SK-N-MC (cell line): ENCODE results near the gene ABTB2.

Experiments used
- EZH2 ChIP-seq: fragments of 200-600 bp; sonication (generic); IDR thresholded peaks from one replicate; pipeline ENCODE4 v1.6.1; 2017; ENCODE audit warnings: antibody characterized with exemption
- FOXP2 ChIP-seq: optimal IDR thresholded peaks from 2 replicates; pipeline ENCODE3; 2011; ENCODE audit warnings: mild to moderate bottlenecking, moderate library complexity; ENCODE audit not compliant: insufficient read depth; ENCODE audit errors: extremely low read length, control extremely low read depth

DNA sequence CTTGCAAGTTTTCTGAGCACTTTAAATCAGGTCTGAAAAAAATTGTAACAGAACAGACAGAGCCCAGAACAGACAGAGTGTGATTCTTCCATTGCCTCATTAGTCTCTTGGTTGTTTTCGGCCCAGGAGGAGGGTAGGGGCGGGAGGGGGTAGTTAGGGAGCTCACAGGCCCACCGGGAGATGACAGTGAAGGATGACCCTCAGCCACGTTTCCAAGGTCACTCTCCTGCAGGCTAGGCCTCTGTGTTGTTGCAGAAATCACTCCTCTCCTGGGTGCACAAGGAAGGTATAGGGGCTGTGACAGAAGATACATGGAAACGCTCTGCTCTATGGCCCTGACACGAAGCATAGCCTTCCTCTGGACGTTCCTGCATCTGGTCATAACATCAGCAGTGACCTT is 69.3 kb downstream of the ABTB2 start:
- no peak for TF ChIP-seq EZH2
- no peak for TF ChIP-seq FOXP2
